ENCODE measurements around the gene ITGAX.
"Not testable (repeated sequence)": the region's sequence is repeated elsewhere in the genome, so short reads cannot be mapped to it uniquely, and the experiment has no call there.

Gene ITGAX

GRCh38 chr16:31409433-31409832 is 54.5 kb downstream of the ITGAX start:
- DNase-seq (ENCODE audit: low read depth in 2 of 2): no peak

- no peak for DNase-seq (ENCODE audit: low read depth in 2 of 2)
Measured at GRCh38 chr16:31410082-31410481, 55.1 kb downstream of the ITGAX start.

GRCh38 chr16:31411024-31411844 is 56.3 kb downstream of the ITGAX start:
- no peak for DNase-seq (ENCODE audit: low read depth in 2 of 2)

GRCh38 chr16:31412750-31413149 is 57.8 kb downstream of the ITGAX start:
- no peak for DNase-seq (ENCODE audit: low read depth in 2 of 2)

- no peak for DNase-seq (ENCODE audit: low read depth in 2 of 2)
Measured at GRCh38 chr16:31413381-31413780, 58.4 kb downstream of the ITGAX start.

GRCh38 chr16:31413943-31414342 is 59.0 kb downstream of the ITGAX start:
- no peak for DNase-seq (ENCODE audit: low read depth in 2 of 2)

- DNase-seq (ENCODE audit: low read depth in 2 of 2): no peak
Measured at GRCh38 chr16:31414706-31415105, 59.7 kb downstream of the ITGAX start.

GRCh38 chr16:31416371-31416770 is 61.4 kb downstream of the ITGAX start:
- DNase-seq (ENCODE audit: low read depth in 2 of 2): no peak

GRCh38 chr16:31417036-31417435 is 62.1 kb downstream of the ITGAX start:
- not testable (repeated sequence) for DNase-seq (ENCODE audit: low read depth in 2 of 2)

GRCh38 chr16:31417916-31418315 is 62.9 kb downstream of the ITGAX start:
- no peak for DNase-seq (ENCODE audit: low read depth in 2 of 2)

GRCh38 chr16:31420037-31420436 is 65.1 kb downstream of the ITGAX start:
- DNase-seq (ENCODE audit: low read depth in 2 of 2): no peak

GRCh38 chr16:31421587-31421986 is 66.6 kb downstream of the ITGAX start:
- peak; percentile 25 to 36 for DNase-seq (ENCODE audit: low read depth in 2 of 2)

GRCh38 chr16:31423241-31423640 is 68.3 kb downstream of the ITGAX start:
- DNase-seq (ENCODE audit: low read depth in 2 of 2): no peak

- DNase-seq (ENCODE audit: low read depth in 2 of 2): no peak
Measured at GRCh38 chr16:31423801-31424200, 68.8 kb downstream of the ITGAX start.

GRCh38 chr16:31427441-31428278 is 72.7 kb downstream of the ITGAX start:
- peak; percentile 68 to 73 for DNase-seq (ENCODE audit: low read depth in 2 of 2)

GRCh38 chr16:31428279-31428597 is 73.3 kb downstream of the ITGAX start, which contains the start of gene COX6A2:
Gene COX6A2, minus strand, starts transcription at chr16:31428360. Its CDS starts 35 bp downstream, at chr16:31428325.
- DNase-seq (ENCODE audit: low read depth in 2 of 2): no peak

- no peak for DNase-seq (ENCODE audit: low read depth in 2 of 2)
Measured at GRCh38 chr16:31428638-31429247, 73.8 kb downstream of the ITGAX start.

GRCh38 chr16:31429314-31429713 is 74.3 kb downstream of the ITGAX start:
- DNase-seq (ENCODE audit: low read depth in 2 of 2): no peak

- DNase-seq (ENCODE audit: low read depth in 2 of 2): no peak
Measured at GRCh38 chr16:31429796-31430195, 74.8 kb downstream of the ITGAX start.

- no peak for DNase-seq (ENCODE audit: low read depth in 2 of 2)
Measured at GRCh38 chr16:31430380-31431052, 75.5 kb downstream of the ITGAX start.

Data from stimulated activated CD8-positive, alpha-beta memory T cell treated with anti-CD3 and anti-CD28 coated beads, Interleukin-15, amount 100 ng/mL, for 4 hours (primary cell).